HG03342 (cell line): ENCODE results near the gene SLC35D3.
"Not testable (repeated sequence)": the region's sequence is repeated elsewhere in the genome, so short reads cannot be mapped to it uniquely, and the experiment has no call there.

Experiments
- ATAC-seq: cut with Tn5 transposase; IDR thresholded peaks from one replicate; pipeline ENCODE4 v1.9.1; 2021; ENCODE audit warnings: mild to moderate bottlenecking, moderate library complexity; ENCODE audit not compliant: unreplicated experiment

The SLC35D3 gene

GRCh38 chr6:136963259-136963658, 41.2 kb downstream of the SLC35D3 start:
- no peak for ATAC-seq

- ATAC-seq: no peak
Observed at GRCh38 chr6:136964398-136964797, 42.3 kb downstream of the SLC35D3 start.

- ATAC-seq: peak; percentile 89
Observed at GRCh38 chr6:136967876-136968752, 46.0 kb downstream of the SLC35D3 start.

GRCh38 chr6:136968837-136969236, 46.7 kb downstream of the SLC35D3 start:
- no peak for ATAC-seq

GRCh38 chr6:136969433-136969832, 47.3 kb downstream of the SLC35D3 start:
- ATAC-seq: no peak

- ATAC-seq: no peak
Observed at GRCh38 chr6:136969930-136970329, 47.8 kb downstream of the SLC35D3 start.

- ATAC-seq: no peak
Observed at GRCh38 chr6:136971609-136972008, 49.5 kb downstream of the SLC35D3 start.

GRCh38 chr6:136973781-136974180, 51.7 kb downstream of the SLC35D3 start:
- ATAC-seq: not testable (repeated sequence)
